Cardiac fibroblast (primary cell): Measurements from ENCODE around the gene PSMB7.

Experiments used
- DNase-seq, 2 donors: peaks; one replicate each; pipeline versions ENCODE4 v3.0.0 to v3.0.0-alpha.2; 2010; ENCODE audit warnings: low read depth in 2 of 2
- H3K4me3 ChIP-seq, 2 donors: replicated peaks in 1 of 2; 1 replicate in 1 of 2; 2 replicates in 1 of 2; pipeline ENCODE4 v1.5.1; 2011; ENCODE audit warnings: low read depth in 2 of 2, low read length in 2 of 2, mild to moderate bottlenecking in 2 of 2, moderate library complexity in 1 of 2
- CTCF ChIP-seq: IDR thresholded peaks from one replicate; pipeline ENCODE4 v1.5.1; 2011; ENCODE audit warnings: low read depth, mild to moderate bottlenecking, low read length, inconsistent platforms

Gene PSMB7

GRCh38 chr9:124334568-124335319 is 80.5 kb downstream of the PSMB7 start:
- no peak for DNase-seq
- no peak for TF ChIP-seq CTCF
- no peak overlapping the region for H3K4me3 ChIP-seq

- no peak for DNase-seq
- H3K4me3 ChIP-seq, result no peak overlapping the region
- TF ChIP-seq CTCF, result no peak
Observed at GRCh38 chr9:124333203-124333579, 82.1 kb downstream of the PSMB7 start.

GRCh38 chr9:124332361-124333202 is 82.7 kb downstream of the PSMB7 start:
- H3K4me3 ChIP-seq, result no peak overlapping the region
- no peak for DNase-seq
- no peak for TF ChIP-seq CTCF

GRCh38 chr9:124331580-124331979 is 83.7 kb downstream of the PSMB7 start:
- TF ChIP-seq CTCF, result no peak
- no peak overlapping the region for H3K4me3 ChIP-seq
- no peak for DNase-seq

GRCh38 chr9:124330011-124330697 is 85.1 kb downstream of the PSMB7 start:
- no peak for DNase-seq
- TF ChIP-seq CTCF, result no peak
- no peak overlapping the region for H3K4me3 ChIP-seq

GRCh38 chr9:124329206-124329792 is 85.9 kb downstream of the PSMB7 start:
- no peak overlapping the region for H3K4me3 ChIP-seq
- no peak for TF ChIP-seq CTCF
- DNase-seq, result no peak
